HG02588 (cell line): ENCODE data around the gene NLGN4Y.
"Not testable (repeated sequence)": the region's sequence is repeated elsewhere in the genome, so short reads cannot be mapped to it uniquely, and the experiment has no call there.

Experiments used
- ATAC-seq: cut with Tn5 transposase; IDR thresholded peaks from one replicate; pipeline ENCODE4 v1.9.1; 2021; ENCODE audit warnings: mild to moderate bottlenecking, moderate library complexity; ENCODE audit not compliant: unreplicated experiment

The NLGN4Y gene

GRCh38 chrY:14834103-14835060 lies 310.1 kb downstream of the NLGN4Y start:
- ATAC-seq: peak; percentile 49

GRCh38 chrY:14837466-14837865 lies 313.1 kb downstream of the NLGN4Y start:
- ATAC-seq: no peak

- no peak for ATAC-seq
Observed at GRCh38 chrY:14850734-14851133, 326.4 kb downstream of the NLGN4Y start.

GRCh38 chrY:14860448-14860847 lies 336.1 kb downstream of the NLGN4Y start:
- ATAC-seq: no peak

GRCh38 chrY:14861033-14861432 lies 336.7 kb downstream of the NLGN4Y start:
- ATAC-seq: not testable (repeated sequence)

GRCh38 chrY:14871971-14872370 lies 347.6 kb downstream of the NLGN4Y start:
- ATAC-seq: no peak
